Ovary (tissue), 3 donors: ENCODE results near the gene FMNL2.

Source experiments
- CTCF ChIP-seq, 3 donors: fragments of 450-650 bp in 2 of 3; fragments of 200-600 bp in 1 of 3; IDR thresholded peaks; one replicate each; pipeline versions ENCODE4 v1.5.1 to v1.8.0; 2016 to 2022; ENCODE audit warnings: antibody characterized with exemption in 3 of 3, mild to moderate bottlenecking in 1 of 3
- EP300 ChIP-seq: sonication (generic); formaldehyde crosslinking; IDR thresholded peaks from one replicate; pipeline ENCODE4 v1.6.1; 2017; ENCODE audit warnings: antibody characterized with exemption
- POLR2A ChIP-seq: fragments of 450-650 bp; IDR thresholded peaks from one replicate; pipeline ENCODE4 v1.6.1; 2017; ENCODE audit warnings: antibody characterized with exemption, mild to moderate bottlenecking, moderate library complexity
- donor health status: DM: no; HTN: no; CAD: no.

DNA sequence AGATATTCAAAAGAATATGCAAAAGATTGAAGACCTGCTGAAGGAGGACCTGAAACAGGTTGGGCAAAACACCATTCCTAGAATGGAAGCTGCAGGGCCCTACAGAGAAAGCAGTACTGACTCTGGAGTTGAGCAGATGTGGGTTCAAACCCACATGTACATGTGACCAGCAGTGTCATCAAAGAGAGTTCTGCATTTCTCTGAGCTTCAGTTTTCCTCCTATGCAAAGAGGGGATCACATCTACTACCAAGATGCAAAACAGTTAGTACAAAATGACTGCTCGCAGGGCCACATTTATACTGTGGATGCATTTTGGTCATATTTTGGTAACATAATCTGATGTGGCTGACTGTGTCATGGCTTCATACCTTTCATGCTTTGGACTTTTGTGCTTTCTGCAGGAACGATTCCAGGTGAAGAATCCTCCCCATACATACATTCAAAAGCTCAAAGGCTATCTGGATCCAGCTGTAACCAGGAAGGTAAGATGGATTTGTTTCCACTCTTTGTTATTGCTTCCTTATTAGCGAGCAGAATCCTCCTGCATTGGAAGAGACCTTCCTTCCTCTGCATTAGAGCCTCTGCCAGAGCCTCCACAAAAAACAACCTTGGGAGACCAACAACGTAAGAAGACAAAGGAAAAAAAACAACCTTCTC is 207.5 kb downstream of the FMNL2 start:
- TF ChIP-seq CTCF (IDR thresholded peaks at IDR 0.05) (no peak), POLR2A (no peak), EP300 (no peak)
